Progenitor cell of endocrine pancreas (in vitro differentiated cells): ENCODE results near the gene MTFP1. TPM values are rescaled to one million over a fixed set of nuclear protein-coding genes. Genes with fewer than 3 reads are reported as not detected.

Source experiments
- DNase-seq: peaks from one replicate; pipeline ENCODE4 v3.0.0; 2021; ENCODE audit warnings: low spot score; ENCODE audit not compliant: unreplicated experiment
- H3K27ac Mint-ChIP-seq: 2 replicates; pipeline ENCODE4 v1.8.0; 2021; ENCODE audit warnings: mild to moderate bottlenecking, moderate library complexity, mixed read lengths
- H3K27me3 Mint-ChIP-seq: 2 replicates; pipeline ENCODE4 v1.8.0; 2021; ENCODE audit warnings: mixed read lengths
- H3K36me3 Mint-ChIP-seq: 2 replicates; pipeline ENCODE4 v1.8.0; 2022; ENCODE audit warnings: mixed read lengths; ENCODE audit not compliant: insufficient read depth
- H3K4me1 Mint-ChIP-seq: 2 replicates; pipeline ENCODE4 v1.8.0; 2021; ENCODE audit warnings: low read depth, mixed read lengths
- H3K4me3 Mint-ChIP-seq: 2 replicates; pipeline ENCODE4 v1.8.0; 2021; ENCODE audit warnings: low read depth, mild to moderate bottlenecking, moderate library complexity, mixed read lengths
- H3K9me3 Mint-ChIP-seq: 2 replicates; pipeline ENCODE4 v1.8.0; 2021; ENCODE audit warnings: low read depth, mixed read lengths
- CTCF ChIP-seq: fragments of 200-600 bp; sonication (generic); IDR thresholded peaks from one replicate; pipeline ENCODE4 v1.5.0; 2021; ENCODE audit warnings: antibody characterized with exemption, mild to moderate bottlenecking; ENCODE audit not compliant: unreplicated experiment
- total RNA-seq: library from RNA; stranded (reverse); gene quantifications from 2 replicates; pipeline ENCODE4 v1.2.1, GENCODE V29; 2021

Gene MTFP1
- total RNA-seq, 1 donor from 2014 or later: 16.6 TPM

GRCh38 chr22:30393322-30393680 lies 32.3 kb upstream of the MTFP1 start:
- Mint-ChIP-seq H3K27me3 (peaks cover 25% of the 10 kb centered on the region), H3K4me1 (peaks cover 10% of the 10 kb centered on the region), H3K36me3 (no peaks in the 10 kb centered on the region), H3K4me3 (no peak overlapping the region), H3K9me3 (no peaks in the 10 kb centered on the region), H3K27ac (peak overlapping the region; percentile 37)
- TF ChIP-seq CTCF: no peak
- DNase-seq: no peak

GRCh38 chr22:30393885-30394284 lies 31.7 kb upstream of the MTFP1 start:
- H3K27me3 Mint-ChIP-seq: peaks cover 30% of the 10 kb centered on the region
- no peak for TF ChIP-seq CTCF
- peaks cover 13% of the 10 kb centered on the region for H3K4me1 Mint-ChIP-seq
- H3K9me3 Mint-ChIP-seq: no peaks in the 10 kb centered on the region
- H3K36me3 Mint-ChIP-seq: no peaks in the 10 kb centered on the region
- H3K27ac Mint-ChIP-seq: no peak overlapping the region
- DNase-seq: no peak
- H3K4me3 Mint-ChIP-seq: no peak overlapping the region

- Mint-ChIP-seq H3K36me3 (no peaks in the 10 kb centered on the region), H3K27me3 (peaks cover 30% of the 10 kb centered on the region), H3K9me3 (no peaks in the 10 kb centered on the region), H3K27ac (no peak within 1 kb of the TSS), H3K4me1 (peaks cover 13% of the 10 kb centered on the region), H3K4me3 (peak within 1 kb of the TSS; percentile 84)
- peak; percentile 38 for DNase-seq
- no peak for TF ChIP-seq CTCF
Measured at GRCh38 chr22:30396871-30397655, 28.5 kb upstream of the MTFP1 start, which contains the start of gene SEC14L2. SEC14L2 (plus strand) TSS chr22:30397018; CDS start chr22:30397117, 99 bp downstream.

GRCh38 chr22:30397656-30398635 lies 27.6 kb upstream of the MTFP1 start:
- no peak for DNase-seq
- TF ChIP-seq CTCF: no peak
- H3K4me3 Mint-ChIP-seq: peak overlapping the region; percentile 84
- peak overlapping the region; percentile 73 for H3K27ac Mint-ChIP-seq
- peaks cover 13% of the 10 kb centered on the region for H3K4me1 Mint-ChIP-seq
- peaks cover 30% of the 10 kb centered on the region for H3K27me3 Mint-ChIP-seq
- no peaks in the 10 kb centered on the region for H3K9me3 Mint-ChIP-seq
- H3K36me3 Mint-ChIP-seq: no peaks in the 10 kb centered on the region
